WI38 (cell line): ENCODE data around the gene CPNE2.
"Not testable (repeated sequence)": the region's sequence is repeated elsewhere in the genome, so short reads cannot be mapped to it uniquely, and the experiment has no call there.

Source experiments
- H3K4me3 ChIP-seq: 2 replicates; pipeline ENCODE4 v1.5.1; 2011; ENCODE audit warnings: low read depth, mild to moderate bottlenecking, control low read depth, low read length
- CTCF ChIP-seq: IDR thresholded peaks from 2 replicates; pipeline ENCODE4 v1.5.1; 2012; ENCODE audit warnings: low read depth, mild to moderate bottlenecking, control low read depth, low read length

CPNE2 gene

DNA sequence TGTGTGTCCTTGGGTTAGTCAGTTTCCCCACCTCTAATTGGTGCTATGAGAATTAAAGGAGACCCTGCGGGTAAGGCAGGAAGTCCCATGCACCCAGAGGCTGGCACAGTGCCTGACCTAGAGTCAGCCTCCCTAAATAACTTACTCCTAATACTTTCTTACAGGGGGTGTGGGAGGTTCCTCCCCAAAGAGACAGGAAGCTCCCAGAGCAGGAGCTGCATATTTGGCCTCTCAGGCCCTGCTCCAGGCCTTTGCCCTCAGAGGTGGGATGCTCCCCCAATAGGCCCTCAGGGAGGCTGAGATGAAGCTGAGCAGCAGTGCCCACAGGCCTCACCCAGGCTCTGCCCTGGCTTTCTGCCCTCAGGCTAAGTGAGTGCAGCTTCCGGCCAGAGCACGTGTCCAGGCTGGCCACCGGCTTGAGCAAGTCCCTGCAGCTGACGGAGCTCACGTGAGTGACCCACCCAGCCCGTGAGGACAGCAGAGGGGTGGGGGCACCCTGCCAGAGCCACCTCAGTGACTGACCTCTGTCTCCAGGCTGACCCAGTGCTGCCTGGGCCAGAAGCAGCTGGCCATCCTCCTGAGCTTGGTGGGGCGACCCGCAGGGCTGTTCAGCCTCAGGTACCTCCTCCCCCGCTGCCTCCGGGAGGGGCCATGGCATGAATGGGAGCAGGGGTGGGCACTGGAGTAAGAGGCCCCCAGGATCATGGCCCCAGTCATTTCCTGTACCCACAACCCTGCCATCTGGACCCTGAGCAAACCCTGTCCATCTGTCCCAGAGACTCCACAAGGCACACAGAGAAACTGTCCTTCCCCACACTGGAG lies 31.1 kb upstream of the CPNE2 start:
- H3K4me3 ChIP-seq, result no peak overlapping the region

DNA sequence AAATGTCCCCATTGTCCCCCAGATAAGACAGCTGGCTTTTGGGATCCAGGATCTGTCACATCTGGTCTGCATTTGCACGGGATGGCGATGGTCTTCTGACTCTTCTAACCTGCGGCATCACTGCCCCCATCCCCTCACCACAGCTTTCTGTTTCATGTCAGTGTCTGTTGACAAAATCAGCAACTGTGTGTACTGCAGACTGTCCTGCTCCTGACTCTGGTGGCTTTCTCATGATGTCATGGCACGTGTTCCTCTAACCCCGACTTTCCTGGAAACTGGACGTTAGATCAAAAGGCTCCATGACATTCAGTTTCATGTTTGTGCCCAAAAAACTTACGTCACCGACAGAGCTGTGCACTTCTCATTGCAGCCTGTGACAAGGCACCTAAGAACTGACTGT lies 30.1 kb upstream of the CPNE2 start:
- no peak overlapping the region for H3K4me3 ChIP-seq
- TF ChIP-seq CTCF, result no peak

More for the DNA sequence above, 31.1 kb upstream of the CPNE2 start:
- TF ChIP-seq CTCF, result no peak

DNA sequence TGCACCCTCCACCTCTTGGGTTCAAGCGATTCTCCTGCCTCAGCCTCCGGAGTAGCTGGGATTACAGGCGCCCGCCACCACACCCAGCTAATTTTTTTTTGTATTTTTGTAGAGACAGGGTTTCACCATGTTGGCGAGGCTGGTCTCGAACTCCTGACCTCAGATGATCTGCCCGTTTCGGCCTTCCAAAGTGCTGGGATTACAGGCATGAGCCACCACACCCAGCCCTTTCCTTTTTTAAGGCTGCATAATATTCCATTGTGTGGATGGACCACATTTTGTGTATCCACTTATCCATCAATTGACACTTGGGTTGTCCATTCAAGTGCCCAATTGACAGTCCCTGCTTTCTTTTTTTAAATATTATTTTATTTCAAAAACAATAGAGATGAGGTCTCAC lies 29.2 kb upstream of the CPNE2 start:
- H3K4me3 ChIP-seq, result not testable (repeated sequence)

GRCh38 chr16:57064995-57065394 lies 27.4 kb upstream of the CPNE2 start:
- TF ChIP-seq CTCF, result no peak
- H3K4me3 ChIP-seq, result no peak overlapping the region

DNA sequence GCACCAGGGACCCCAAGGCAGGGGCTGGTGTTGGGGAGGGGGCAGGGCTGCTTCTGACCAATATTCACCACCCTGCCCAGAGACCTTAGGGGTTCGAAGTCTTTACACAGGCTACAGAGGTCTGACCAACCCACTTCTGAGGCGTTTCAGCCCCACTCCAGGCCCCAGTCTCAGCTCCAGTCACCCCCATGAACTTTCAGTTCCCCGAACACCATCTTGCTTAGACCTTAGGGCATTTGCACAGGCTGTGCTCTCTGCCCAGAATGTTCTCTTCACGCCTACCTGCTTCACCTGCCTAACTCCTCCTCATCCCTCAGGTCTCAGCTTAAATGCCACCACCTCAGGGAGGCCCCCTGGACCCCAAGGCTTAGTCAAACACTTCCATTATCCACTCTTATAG lies 25.8 kb upstream of the CPNE2 start:
- no peak for TF ChIP-seq CTCF

GRCh38 chr16:57067347-57067746 lies 25.0 kb upstream of the CPNE2 start:
- no peak overlapping the region for H3K4me3 ChIP-seq
- TF ChIP-seq CTCF, result no peak

More for the DNA sequence above, 25.8 kb upstream of the CPNE2 start:
- no peak overlapping the region for H3K4me3 ChIP-seq

GRCh38 chr16:57069053-57069452 lies 23.3 kb upstream of the CPNE2 start:
- TF ChIP-seq CTCF, result no peak
- no peak overlapping the region for H3K4me3 ChIP-seq
